Measurements from ENCODE around the gene PRKACB.

Gene PRKACB

DNA sequence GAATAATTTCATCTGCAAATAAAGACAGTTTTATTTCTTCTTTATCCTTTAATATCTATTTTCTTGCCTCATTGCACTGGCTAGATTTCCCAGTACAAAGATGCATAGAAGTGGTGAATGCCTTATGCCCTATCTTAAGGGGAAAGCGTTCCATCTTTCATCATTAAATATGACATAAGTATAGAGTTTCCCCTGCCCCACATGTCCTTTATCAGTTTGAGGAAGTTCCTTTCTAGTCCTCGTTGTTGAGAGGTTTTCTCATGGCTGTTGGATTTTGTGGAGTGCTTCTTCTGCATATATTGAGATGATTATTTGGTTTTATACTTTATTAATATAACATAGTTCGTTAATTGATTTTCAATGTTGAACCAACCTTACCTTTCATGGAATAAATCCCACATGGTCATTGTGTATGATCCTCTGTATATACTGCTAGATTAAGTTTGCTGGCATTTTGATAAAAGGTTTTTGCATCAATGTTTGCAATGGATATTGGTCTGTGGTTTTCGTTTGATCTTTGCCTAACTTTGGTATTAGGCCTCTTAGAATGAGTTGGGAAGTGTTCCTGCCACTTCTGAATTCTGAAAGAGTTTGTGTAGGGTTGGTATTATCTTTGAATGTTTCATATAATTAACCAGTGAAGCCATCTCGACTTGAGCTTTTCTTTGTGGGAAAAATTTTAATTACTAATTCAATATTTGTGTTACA lies 15.6 kb downstream of the PRKACB start:
- DNase-seq = no peak

DNA sequence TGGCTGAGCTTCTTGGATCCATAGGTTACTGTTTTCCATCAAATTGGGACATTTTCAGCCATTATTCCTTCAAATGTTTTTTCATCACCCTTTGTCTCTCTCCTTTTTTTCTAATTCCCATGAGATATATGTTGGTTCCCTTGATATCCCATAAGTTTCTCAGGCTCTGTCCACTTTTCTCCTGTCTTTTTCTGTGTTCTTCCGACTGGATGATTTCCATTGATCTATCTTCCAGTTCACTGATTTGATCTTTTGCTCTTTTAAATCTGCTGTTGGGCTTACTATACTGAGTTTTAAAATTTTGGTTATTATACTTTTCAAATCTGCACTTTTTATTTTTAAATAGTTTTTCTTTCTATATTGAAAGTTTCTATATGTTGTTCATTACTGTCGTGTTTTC lies 18.2 kb downstream of the PRKACB start:
- DNase-seq = no peak

DNA sequence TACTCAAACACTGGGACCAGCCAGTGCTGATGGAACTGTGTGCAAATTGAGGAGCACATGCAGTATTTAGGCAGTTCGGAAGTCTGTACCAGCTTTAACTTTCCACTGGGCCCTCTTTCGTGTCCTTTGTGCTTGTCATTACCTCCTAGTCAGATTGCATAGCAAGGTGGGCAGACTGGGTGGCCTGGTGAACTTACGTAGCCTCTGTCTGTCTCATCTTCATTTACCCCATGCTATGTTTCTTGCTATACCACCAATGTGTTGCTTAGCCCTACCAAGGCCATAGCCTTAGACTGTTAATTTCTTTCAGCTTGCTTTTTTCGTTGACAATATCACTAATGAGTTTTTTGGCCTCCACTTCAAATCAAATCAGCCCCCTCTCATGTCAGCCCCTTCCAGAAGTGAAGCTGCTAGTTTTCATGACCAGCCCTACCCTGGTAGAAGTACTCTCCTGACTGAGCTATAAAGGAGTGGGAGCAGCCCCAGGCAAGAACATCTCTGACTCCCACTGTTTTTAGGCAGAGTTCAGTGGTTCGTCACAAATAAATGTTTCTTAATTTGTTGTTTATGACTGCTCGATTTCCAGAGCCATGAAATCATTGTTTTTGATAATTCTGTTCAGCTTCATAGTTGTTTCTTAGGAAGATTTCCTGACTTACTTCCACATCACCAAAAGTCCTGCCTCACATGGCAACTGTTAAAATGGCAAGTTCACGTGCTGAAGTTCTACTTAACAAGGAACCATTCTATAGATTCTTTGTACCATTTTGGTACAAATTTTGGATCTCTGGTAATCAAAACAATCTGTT lies 19.3 kb downstream of the PRKACB start:
- no peak for DNase-seq

DNA sequence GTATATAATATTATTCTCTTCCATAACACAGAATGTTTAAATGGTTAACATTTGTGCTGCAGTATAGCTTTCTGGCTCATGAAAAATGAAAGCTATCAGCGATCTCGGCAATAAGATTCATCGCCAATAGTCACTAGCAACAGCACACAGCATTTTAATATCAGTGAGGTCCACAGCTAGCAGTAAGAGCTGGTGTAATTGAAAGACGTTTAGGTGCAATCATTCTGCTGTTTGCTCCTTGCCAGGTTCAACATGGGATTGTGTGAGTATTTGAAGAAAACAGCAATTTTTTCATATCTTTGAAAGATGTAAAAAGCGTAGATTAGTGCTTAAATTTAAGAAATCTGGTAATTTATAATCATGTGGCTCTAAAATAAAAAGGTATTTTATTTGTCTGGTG lies 20.1 kb downstream of the PRKACB start:
- no peak for DNase-seq

DNA sequence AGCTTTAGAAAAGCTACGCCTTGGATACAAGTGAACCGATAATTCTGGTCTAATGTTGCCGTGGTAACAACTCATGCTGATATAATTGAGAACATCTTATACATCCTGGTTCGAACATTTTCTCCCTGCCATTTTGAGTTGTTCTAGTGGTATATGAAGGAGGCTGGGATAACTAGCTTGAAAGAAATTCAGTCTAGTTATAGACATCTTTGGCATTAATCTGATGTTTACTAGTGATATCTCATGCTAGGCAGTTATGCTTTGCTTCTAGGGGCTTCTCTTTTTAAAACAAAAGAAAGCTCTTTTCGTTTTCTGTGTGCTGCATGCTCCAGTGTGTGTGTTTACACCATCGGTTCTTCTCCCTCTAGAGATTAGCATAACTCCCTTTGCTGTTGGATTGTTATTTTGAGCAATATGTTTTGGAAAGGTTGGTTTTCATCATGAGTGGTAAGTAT lies 20.5 kb downstream of the PRKACB start:
- DNase-seq = no peak

DNA sequence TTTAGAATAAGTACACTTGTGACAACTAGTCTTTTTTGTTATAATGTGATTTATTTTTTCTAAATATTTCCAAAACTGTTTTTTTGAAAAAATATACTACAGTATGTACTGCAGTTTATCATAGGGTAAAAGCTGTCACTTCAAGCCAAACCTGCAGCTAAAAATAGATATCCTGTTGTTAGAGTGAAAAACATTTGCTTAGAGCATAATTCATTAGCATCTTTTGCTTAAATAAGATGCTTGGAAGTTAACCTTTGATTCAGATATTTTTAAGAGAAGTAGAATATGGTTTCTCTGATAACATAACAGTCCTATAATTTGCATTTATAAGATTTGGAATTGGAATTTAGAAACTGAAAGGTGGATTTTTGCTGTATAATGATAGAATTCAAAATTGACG lies 21.5 kb downstream of the PRKACB start:
- DNase-seq = no peak

DNA sequence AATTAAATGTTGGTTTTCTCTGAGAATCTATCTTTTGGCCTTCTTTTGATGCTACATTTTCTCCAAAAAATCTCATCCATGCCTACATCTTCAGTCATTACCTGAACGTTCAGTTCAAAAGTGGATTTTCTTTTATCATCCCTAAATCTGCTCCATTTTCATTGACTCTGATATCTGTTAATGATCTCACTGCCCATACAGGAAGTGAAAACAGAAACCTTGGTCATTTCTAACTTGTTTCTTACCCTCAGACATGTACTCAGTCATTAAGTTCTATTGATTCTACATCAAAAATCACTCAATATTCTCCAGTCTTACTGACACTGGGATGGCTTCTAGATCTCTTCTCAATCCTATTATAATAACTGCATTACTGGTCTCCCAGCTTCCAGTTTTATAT lies 22.7 kb downstream of the PRKACB start:
- peak; percentile 39 for DNase-seq

DNA sequence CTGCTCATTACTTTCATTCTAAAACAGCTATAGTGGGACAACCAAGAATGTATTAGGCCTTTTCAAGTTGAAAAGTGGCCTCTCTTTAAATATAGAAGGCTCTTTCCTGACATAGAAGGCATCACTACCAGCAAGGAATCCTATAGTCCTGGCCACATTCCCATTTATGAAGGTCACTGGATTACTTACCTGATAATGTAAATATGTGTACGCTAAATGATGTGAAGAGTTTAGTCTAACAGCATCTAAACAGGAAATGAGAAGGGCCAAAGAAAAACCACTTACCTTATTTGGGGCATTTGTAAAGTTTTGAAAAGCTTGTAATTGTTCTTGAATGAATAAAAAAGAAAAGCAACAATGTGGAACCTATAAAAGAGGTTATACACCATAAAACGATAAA lies 24.7 kb downstream of the PRKACB start:
- no peak for DNase-seq

DNA sequence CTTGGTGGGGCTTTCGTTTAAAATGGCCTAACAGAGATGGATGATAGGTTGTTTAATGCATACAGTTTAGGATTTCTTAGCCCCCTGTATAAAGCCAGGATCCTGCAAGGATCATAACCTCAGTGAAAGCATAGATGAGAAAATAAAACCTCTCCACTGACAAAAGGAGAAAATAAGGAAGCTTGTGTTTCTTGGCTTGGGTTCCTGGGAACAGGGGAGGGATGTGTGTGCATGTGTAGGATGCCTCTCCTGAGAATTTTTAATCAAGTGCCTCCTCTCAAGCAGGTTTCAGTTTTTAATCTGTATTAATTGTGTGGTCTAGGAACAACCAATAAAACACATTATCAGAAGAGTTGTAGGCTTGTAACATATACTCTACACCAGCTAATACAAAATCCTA lies 26.1 kb downstream of the PRKACB start:
- DNase-seq = no peak

DNA sequence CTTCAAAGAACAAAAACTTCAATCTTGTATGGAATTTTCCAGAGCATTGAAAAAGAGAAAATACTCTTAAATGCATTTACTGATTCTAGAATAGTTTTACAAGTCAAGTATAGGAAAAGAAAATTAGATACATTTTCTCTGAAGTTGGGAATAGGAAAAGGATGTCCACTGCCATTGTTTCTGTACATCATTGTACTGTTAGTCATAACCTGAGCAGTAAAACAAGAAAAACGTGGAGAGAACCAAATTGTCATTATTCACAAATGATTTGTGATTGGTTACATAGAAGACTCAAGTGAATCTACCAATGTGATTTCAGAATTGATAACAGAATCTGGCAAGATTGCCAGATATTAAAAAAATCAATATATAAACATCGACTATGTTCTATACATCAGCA lies 27.4 kb downstream of the PRKACB start:
- DNase-seq = no peak

DNA sequence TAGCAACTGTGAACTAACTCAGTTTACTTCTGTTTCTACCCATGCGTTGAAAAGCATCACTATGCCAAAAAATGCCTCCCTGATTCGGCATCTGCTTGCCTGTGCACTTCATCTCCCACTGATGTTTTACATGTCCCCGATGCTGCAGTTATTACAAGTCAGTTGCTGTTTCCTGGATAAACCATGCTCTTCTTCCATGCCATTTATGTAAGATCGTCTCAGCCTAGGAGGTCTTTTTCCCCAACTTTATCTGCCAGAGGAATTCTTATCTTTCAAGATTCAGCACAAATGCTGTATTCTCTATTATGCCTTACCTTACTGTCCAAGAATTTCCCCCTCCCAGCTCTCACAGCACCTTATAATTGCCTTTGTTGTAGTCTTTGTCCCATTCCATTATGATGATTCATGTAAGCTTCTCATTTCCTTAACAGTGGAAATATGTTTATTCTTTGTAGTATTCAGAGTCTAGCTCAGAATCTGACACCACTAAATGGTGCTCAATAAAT lies 30.0 kb downstream of the PRKACB start:
- no peak for DNase-seq

DNA sequence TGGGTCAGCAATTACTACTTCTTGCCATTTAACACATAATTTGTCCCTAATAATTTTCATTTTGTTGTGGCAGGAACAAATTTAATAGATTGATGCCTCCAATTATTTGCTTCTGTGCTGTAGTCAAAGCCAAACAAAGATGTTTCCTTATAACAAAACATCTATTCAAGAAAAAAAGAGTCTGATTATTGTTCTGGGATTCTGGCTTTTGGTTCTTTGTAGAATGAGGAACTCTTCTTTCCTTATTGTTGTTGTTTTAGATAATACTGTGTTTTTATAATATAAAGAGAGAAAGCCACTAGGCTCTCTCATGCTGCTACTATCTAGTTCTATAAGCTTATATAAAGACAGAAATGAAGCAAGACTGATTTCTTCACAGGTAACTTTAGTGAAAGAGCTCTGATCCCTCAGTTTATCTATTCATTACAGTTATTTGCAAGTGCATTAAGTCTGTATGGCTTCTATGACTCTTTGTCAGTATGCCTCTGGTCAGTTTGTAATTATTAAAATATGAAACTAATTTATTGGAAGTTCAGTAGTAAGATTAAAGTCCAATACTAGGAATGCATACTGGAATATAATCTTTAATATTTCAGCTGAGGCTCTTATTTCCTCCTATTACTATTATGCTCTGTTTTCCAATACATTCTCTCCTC lies 37.4 kb downstream of the PRKACB start:
- DNase-seq = no peak

DNA sequence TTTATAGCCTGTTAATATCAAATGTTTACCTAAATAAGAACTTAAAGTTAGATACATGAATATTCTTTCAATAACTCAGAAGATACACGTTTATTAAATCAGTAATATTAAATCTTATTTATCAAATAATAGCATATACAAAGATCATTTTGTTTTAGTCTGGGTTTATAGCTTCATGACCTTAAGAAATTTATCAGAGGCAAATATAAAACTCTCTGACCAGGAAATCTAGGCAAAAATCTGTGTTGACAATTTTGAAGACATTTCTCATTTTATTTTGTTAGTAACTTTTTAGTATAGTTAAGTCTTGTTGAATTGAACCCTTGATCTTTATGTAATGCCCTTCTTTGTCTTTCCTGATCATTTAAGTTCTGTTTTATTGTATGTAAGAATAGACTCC lies 46.4 kb downstream of the PRKACB start:
- no peak for DNase-seq

DNA sequence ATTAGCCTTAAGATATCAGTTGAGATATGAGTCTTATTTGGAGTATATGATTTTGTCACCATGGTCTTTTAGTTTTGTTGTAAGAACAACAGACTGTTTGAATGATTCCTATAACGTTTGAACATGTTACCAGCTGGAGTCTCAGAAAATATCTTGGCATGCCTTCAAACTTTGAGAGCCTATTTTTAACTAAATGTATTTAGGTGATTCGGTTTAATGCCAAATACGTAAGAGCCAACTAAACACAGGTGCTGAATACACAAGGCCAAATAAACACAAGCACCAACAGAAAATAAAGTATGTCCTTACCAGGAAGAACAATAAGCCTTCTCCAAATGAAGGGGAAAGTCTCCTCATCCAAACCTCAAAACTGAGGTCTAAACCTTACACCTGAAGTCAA lies 48.6 kb downstream of the PRKACB start:
- no peak for DNase-seq

DNA sequence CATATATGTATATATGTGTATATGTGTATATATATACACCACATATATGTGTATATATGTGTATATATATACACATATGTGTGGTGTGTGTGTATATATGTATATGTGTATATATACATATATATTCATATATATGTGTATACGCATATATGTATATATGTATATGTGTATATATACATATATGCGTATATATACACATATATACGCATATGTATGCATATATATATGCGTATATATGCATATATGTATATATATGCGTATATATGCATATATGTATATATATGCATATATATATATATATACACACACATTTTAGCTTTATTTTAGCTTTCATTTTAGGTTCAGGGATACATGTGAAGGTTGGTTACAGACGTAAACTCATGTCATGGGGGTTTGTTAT lies 54.8 kb downstream of the PRKACB start:
- DNase-seq = no peak

DNA sequence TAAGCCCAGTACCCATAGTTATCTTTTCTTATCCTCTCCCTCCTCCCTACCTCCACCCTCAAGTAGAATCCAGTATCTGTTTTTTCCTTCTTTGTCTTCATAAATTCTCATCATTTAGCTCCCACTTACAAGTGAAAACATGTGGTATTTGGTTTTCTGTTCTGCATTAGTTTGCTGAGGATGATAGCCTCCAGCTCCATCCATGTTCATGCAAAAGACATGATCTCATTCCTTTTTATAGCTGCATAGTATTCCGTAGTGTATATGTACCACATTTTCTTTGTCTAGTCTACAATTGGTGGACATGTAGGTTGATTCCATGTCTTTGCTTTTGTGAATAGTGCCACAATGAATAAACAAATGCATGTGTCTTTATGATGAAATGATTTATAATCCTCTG lies 55.2 kb downstream of the PRKACB start:
- no peak for DNase-seq

DNA sequence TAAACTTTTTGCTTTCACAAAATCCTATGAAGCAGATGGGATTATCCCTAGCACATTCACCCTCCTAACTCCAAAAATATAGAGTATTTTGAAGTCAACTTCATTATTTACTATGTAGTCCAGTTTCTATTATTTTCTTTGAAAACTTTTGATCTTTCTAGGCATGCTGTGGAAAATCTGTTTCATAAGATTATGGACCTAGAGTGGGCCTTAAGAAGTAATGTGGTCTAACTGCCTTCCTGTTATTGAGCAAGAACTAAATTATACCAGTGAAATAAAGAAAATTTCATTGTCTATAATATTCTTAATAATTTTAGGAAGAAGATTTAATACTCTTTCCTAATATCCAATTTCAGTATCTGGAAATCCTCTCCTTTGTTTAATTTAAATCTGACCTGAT lies 58.1 kb downstream of the PRKACB start:
- no peak for DNase-seq

DNA sequence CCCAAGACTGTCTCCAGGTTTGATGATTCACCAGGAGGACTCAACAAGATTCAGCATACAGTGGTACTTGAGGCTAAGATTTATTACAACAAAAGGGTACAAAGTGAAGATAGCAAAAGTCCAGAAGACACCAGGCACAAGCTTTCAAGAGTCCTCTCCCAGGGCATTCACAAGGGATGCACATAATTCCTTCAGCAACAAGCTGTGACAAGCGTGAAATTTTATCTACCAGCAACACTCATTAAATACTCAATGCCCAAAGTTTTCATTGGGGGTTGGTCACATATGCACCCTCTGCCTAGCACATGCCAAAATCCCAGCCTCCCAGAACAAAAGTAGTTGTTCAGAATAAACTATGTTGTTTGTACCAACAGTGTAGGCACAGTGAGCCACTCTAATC lies 62.3 kb downstream of the PRKACB start:
- no peak for DNase-seq

DNA sequence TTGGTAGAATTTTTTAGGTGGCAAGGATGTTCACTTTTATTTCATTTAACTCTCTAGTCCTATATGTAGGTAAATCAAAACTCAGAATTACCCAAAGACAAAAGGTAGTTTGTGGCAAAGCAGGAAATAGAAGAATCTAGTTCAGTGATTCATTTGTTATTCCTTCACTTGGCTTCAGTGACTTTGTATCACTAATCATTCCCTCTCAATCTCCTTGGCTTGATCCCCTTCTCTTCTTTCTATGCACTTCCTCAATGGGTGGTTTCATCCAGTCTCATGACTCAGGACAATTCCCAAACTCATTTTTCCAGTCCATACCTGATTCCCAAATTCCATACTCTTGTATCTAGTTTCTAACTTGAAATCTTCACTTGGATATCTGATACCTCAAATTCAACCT lies 64.9 kb downstream of the PRKACB start:
- no peak for DNase-seq

DNA sequence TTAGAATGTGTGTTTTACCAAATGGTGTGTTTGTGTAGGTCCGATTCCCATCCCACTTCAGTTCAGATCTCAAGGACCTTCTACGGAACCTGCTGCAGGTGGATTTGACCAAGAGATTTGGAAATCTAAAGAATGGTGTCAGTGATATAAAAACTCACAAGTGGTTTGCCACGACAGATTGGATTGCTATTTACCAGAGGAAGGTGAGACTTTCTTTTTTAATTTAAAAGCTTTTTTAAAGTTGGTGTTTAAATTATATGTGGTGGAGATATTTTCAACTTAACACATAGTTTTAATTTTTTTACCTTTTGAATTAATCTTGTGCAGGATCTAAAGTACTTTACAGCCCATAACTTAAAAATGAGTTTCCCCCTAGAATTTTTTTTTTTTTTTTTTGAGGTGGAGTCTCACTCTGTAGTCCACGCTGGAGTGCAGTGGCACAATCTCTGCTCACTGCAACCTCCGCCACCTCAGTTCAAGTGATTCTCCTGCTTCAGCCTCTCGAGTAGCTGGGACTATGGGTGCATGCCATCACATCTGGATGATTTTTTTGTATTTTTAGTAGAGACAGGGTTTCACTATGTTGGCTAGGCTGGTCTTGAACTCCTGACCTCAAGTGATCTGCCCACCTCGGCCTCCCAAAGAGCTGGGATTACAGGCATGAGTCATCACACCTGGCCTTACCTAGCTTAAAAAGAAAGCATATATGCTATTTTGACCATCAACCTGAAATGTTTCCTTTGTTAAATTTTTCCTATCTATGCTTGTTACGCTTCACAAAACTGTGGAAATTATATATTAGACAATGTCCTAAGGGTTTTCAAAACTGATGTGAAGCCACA lies 70.3 kb downstream of the PRKACB start:
- no peak for DNase-seq

DNA sequence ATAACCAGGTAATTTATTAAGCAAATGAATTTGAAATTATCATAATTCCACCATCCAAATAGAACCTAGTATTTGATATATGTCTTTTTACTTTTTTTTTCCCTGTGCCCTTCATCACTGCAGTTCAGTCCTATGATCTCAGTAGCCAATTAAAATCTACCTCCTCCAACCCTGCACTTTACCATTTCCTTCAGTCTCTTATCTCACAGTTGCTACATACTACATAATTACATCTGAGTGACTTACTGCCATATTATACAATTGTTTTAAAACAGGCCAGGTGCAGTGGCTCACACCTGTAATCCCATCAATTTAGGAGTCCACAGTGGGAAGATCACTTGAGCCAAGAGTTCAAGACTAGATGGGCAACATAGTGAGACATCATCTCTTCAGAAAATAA lies 73.2 kb downstream of the PRKACB start:
- DNase-seq = no peak

DNA sequence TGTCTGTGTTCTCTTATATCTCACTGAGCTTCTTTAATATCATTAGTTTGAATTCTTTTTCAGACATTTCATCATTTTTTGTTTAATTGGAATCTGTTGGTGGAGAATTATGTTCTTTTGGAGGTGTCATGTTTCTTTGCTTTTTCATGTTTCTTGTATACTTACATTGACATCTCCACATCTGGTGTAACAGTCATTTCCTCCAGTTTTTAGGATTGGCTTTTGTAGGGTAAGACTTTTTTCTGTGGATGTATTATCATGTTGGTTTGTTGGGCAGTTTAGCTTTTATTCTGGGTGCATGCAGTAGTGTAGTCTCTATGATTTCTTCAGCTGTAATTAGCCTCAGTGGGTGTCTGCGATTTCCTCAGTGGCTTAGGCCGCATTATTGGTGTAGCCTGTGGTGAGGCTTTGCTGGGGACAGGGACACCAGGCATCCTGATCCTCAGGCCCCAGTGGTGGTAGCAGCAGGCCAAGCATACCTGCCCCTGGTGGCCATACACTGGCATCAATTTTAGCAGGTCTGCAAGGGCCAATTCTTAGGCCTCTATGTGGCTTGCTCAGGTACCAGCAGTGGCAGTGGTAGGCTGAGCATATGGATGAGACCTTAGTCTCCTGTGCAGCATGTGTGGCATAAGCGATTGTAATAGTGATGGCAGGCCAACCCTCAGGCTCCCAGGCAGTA lies 79.8 kb downstream of the PRKACB start:
- DNase-seq = no peak
